KOPT-K1 (cell line): ENCODE measurements around the gene RHOG.

ENCODE experiments used
- H3K27ac ChIP-seq: fragments of 200-600 bp; sonication (generic); 2 replicates; pipeline ENCODE4 v1.5.1; 2016; ENCODE audit warnings: antibody characterized with exemption, mild to moderate bottlenecking, low read depth, low read length; ENCODE audit not compliant: poor library complexity, severe bottlenecking
- H3K36me3 ChIP-seq: fragments of 200-600 bp; sonication (generic); 2 replicates; pipeline ENCODE4 v1.5.1; 2017; ENCODE audit warnings: antibody characterized with exemption, mild to moderate bottlenecking, low read length, moderate library complexity; ENCODE audit not compliant: insufficient read depth
- H3K9me3 ChIP-seq: fragments of 200-600 bp; sonication (generic); 2 replicates; pipeline ENCODE4 v1.5.1; 2017; ENCODE audit warnings: antibody characterized with exemption, low read length, mild to moderate bottlenecking; ENCODE audit not compliant: insufficient read depth, poor library complexity, severe bottlenecking

RHOG gene

DNA sequence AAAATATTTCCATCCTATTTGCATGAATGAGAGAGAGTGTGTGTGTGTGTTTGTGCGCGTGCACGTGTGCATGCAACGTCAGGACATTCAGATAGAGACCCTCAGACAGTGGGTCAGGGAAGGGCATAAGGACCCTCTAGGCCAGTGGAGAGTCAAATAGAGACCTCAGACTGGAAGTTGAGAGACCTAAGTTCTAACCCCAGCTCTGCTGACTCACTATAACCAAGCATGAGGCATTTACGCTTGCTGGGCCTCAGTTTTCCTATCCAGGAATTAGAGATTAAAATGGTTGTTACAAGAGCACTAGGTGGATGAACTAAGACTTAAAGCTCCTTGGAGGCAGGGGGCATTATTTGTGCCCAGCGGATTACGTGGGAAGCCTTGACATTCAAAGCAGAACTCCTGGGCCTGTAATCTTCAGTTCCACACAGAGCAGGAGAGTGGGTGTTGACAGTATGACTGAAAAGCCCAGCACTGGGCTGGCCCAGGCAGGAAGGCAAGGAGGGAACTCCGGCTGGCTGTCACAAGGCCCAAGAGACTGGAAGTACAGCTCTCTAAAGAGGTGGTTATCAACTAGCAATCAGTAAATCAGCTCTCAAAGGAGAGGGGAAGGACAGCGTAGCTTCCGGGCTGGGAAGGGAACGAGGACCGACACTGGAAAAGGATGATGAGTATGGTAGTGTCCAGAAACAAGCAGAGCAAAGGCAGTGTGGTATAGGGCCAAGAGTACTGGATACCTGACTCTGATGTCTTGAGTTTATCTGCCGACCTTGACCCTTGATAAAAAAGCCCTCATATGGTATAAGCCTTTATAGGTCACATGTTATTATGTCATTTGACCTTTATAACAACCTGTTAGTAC is 9.2 kb downstream of the RHOG start:
- H3K27ac ChIP-seq, result no peak overlapping the region
- no peaks in the 10 kb centered on the region for H3K9me3 ChIP-seq
- peaks cover 96% of the 10 kb centered on the region for H3K36me3 ChIP-seq

GRCh38 chr11:3830730-3831129 is 10.0 kb downstream of the RHOG start:
- H3K9me3 ChIP-seq, result no peaks in the 10 kb centered on the region
- peaks cover 98% of the 10 kb centered on the region for H3K36me3 ChIP-seq
- H3K27ac ChIP-seq, result no peak overlapping the region

DNA sequence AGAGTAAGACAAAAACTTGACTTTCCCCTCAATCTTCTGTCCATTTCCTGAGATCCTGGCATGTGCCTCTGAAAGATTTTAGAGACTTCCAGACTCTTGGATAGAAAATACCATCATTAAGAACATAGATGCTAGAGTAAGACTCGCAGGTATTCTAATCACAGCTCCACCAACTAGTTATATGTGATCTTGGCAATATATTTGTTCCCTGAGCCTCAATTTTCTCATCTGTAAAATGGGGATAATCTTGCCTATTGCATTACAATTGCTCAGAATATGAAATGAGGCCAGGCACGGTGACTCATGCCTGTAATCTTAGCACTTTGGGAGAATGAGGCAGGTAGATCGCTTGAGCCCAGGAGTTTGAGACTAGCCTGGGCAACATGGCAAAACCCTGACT is 10.7 kb downstream of the RHOG start:
- no peaks in the 10 kb centered on the region for H3K9me3 ChIP-seq
- no peak overlapping the region for H3K27ac ChIP-seq
- peaks cover 98% of the 10 kb centered on the region for H3K36me3 ChIP-seq

DNA sequence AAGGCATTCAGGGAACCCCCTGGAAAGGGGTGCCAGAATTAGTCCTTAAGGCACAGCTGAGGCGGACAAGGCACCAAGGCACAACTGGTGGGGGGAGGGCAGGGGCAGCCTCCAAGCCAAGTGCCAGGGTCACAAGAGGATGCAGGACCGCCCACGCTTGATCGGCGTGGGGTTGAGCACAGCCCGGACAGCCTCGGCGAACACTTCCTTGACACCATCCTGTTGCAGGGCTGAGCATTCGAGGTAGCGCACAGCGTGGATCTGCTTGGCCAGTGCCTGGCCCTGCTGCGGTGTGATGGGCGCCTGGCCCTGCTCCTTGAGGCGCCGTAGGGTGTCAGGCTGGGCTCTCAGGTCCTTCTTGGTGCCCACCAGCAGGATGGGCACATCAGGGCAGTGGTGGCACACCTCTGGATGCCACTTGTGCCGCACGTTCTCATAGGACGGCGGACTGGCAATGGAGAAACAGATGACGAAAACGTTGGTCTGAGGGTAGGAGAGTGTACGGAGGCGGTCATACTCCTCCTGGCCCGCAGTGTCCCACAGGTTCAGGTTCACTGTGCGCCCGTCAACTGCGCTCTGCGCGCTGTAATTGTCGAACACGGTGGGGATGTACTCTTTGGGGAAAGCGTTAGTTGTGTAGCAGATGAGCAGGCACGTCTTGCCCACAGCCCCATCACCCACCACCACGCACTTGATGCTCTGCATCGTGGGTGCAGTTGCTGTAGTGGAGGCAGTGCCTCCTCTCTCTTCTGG is 13.1 kb downstream of the RHOG start:
- Histone ChIP-seq H3K36me3 (peaks cover 93% of the 10 kb centered on the region), H3K27ac (no peak overlapping the region), H3K9me3 (no peaks in the 10 kb centered on the region)

GRCh38 chr11:3826721-3827120 is 14.0 kb downstream of the RHOG start:
- no peak overlapping the region for H3K27ac ChIP-seq
- no peaks in the 10 kb centered on the region for H3K9me3 ChIP-seq
- H3K36me3 ChIP-seq, result peaks cover 84% of the 10 kb centered on the region

GRCh38 chr11:3825473-3826154 is 15.1 kb downstream of the RHOG start:
- no peaks in the 10 kb centered on the region for H3K9me3 ChIP-seq
- no peak overlapping the region for H3K27ac ChIP-seq
- H3K36me3 ChIP-seq, result peaks cover 73% of the 10 kb centered on the region

DNA sequence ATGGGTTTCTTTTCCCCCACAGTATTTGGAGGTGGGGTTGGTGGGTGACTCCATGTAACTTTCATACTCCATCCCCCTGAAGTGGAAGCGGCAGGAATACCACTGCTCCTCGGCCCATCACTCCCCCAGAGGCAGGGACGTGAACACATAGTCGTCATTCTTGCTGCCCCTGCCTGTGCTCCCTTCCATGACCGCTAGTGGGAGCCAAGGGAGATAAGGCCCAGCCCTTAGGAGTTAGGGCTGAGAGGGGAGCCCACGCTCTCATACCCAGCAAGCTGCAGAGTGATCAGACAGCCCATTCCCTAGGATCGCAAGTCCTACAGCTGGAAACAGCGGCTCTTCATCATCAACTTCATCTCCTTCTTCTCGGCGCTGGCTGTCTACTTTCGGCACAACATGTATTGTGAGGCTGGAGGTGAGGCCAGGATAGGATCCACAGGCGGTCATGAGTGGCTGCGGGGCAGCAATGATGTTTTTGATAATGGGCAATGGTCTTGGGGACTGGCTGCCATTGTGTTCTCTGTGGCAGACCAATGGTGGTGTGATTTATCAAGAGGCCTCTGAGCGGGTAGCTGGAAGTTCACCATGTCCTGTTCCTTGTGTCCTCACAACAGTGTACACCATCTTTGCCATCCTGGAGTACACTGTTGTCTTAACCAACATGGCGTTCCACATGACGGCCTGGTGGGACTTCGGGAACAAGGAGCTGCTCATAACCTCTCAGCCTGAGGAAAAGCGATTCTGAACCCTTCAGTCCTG is 15.9 kb downstream of the RHOG start:
- H3K9me3 ChIP-seq, result no peaks in the 10 kb centered on the region
- H3K36me3 ChIP-seq, result peaks cover 66% of the 10 kb centered on the region
- no peak overlapping the region for H3K27ac ChIP-seq

DNA sequence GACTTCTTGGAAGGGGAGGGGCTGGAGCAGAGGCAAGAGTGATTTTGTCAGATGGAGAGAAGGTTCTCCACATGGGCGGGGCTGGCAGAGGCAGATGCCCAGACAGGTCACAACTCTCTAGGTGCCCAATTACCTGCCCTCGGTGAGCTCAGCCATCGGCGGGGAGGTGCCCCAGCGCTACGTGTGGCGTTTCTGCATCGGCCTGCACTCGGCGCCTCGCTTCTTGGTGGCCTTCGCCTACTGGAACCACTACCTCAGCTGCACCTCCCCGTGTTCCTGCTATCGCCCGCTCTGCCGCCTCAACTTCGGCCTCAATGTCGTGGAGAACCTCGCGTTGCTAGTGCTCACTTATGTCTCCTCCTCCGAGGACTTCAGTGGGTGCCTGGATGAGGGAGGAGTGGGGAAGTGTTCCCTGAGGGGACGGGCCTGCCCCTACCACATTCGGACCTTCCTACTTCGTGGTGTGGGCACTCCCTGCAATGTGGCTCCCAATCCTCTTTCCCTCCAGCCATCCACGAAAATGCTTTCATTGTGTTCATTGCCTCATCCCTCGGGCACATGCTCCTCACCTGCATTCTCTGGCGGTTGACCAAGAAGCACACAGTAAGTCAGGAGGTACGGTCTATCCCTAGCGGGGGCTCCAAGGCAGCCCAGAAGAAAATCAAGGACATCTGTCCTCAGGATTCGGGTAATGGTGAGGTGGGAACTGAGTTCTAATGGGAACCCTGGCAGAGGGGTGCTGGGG is 16.8 kb downstream of the RHOG start:
- H3K27ac ChIP-seq, result no peak overlapping the region
- H3K36me3 ChIP-seq, result peaks cover 56% of the 10 kb centered on the region
- H3K9me3 ChIP-seq, result no peaks in the 10 kb centered on the region

GRCh38 chr11:3823303-3823702 is 17.5 kb downstream of the RHOG start:
- H3K27ac ChIP-seq, result no peak overlapping the region
- peaks cover 52% of the 10 kb centered on the region for H3K36me3 ChIP-seq

GRCh38 chr11:3822312-3822711 is 18.4 kb downstream of the RHOG start:
- Histone ChIP-seq H3K36me3 (peaks cover 42% of the 10 kb centered on the region), H3K9me3 (no peaks in the 10 kb centered on the region), H3K27ac (no peak overlapping the region)

More at GRCh38 chr11:3823303-3823702, 17.5 kb downstream of the RHOG start:
- H3K9me3 ChIP-seq, result no peaks in the 10 kb centered on the region

GRCh38 chr11:3820971-3821370 is 19.8 kb downstream of the RHOG start:
- no peaks in the 10 kb centered on the region for H3K9me3 ChIP-seq
- no peak overlapping the region for H3K27ac ChIP-seq
- peaks cover 28% of the 10 kb centered on the region for H3K36me3 ChIP-seq

DNA sequence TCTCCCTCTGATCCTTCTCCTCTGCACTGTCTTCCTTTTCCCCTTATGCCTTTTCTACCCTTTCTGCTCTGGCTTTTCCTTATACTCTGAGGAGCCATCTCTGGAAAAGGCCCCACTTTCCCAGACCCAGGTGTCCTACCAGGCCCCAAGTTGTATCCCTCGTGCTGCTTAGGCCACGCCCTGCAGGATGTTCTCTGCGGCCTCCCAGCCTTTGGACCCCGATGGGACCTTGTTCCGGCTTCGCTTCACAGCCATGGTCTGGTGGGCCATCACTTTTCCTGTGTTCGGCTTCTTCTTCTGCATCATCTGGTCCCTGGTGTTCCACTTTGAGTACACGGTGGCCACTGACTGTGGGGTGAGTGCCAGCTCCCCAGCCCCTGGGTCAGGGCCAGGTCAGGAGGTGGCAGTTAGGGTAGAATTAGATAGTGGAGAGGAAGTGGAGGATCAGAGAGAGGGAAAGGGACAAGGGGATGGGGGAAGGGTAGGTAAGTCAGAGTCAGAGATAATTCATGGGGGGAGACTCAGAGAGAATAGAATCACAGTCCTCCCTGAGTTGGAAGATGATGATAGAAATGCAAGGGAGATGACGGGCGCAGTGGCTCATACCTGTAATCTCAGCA is 23.5 kb downstream of the RHOG start:
- peaks cover 10% of the 10 kb centered on the region; the same call in 1 of the 2 replicates for H3K36me3 ChIP-seq
- H3K9me3 ChIP-seq, result no peaks in the 10 kb centered on the region
- no peak overlapping the region for H3K27ac ChIP-seq

- H3K9me3 ChIP-seq, result no peaks in the 10 kb centered on the region
- H3K36me3 ChIP-seq, result peaks cover 10% of the 10 kb centered on the region; the same call in 1 of the 2 replicates
- H3K27ac ChIP-seq, result no peak overlapping the region
These were observed 24.1 kb downstream of the RHOG start for GRCh38 chr11:3816673-3817072.

- peaks cover 10% of the 10 kb centered on the region; the same call in 1 of the 2 replicates for H3K36me3 ChIP-seq
- no peak overlapping the region for H3K27ac ChIP-seq
- H3K9me3 ChIP-seq, result no peaks in the 10 kb centered on the region
These were observed 24.9 kb downstream of the RHOG start for GRCh38 chr11:3815845-3816244.
